Mammary epithelial cell (primary cell): Measurements from ENCODE around the gene NF1.

ENCODE experiments used
- CTCF ChIP-seq, 2 donors: IDR thresholded peaks in 1 of 2; conservative IDR thresholded peaks in 1 of 2; 2 replicates each; pipeline ENCODE4 v1.5.1; 2011 to 2012; ENCODE audit warnings: inconsistent platforms in 2 of 2, low read length in 2 of 2, mild to moderate bottlenecking in 2 of 2, control low read depth in 1 of 2, low read depth in 1 of 2; ENCODE audit not compliant: insufficient read depth in 1 of 2; ENCODE audit errors: extremely low read depth in 1 of 2
- EZH2 ChIP-seq: IDR thresholded peaks from 2 replicates; pipeline ENCODE4 v1.6.1; 2012; ENCODE audit warnings: low read length, inconsistent platforms, borderline replicate concordance

- TF ChIP-seq EZH2: no peak
- no peak for TF ChIP-seq CTCF (conservative IDR thresholded peaks at IDR 0.05 in 1 of 2, IDR thresholded peaks at IDR 0.05 in 1 of 2; ENCODE audit: extremely low read depth in 1 of 2, insufficient read depth in 1 of 2, low read depth in 1 of 2, low read length in 2 of 2)
These were observed 33.8 kb upstream of the NF1 start for GRCh38 chr17:31060791-31061550.
